Esophagus mucosa (tissue), 1 donor: ENCODE results near the gene ZNF469. TPM values are rescaled to one million over a fixed set of nuclear protein-coding genes. Genes with fewer than 3 reads are reported as not detected.

Experiments used
- ATAC-seq: fragments of 200-7000 bp; cut with Tn5 transposase; one replicate; pipeline ENCODE4 v1.9.1; 2020
- total RNA-seq: library from RNA; stranded (reverse); gene quantifications from one replicate; pipeline ENCODE4 v1.2.4, GENCODE V29; 2023
- donor health status: DM: yes; HTN: yes; CAD: no.

The ZNF469 gene
- total RNA-seq, 1 donor from 2014 or later, result 0.24 TPM

DNA sequence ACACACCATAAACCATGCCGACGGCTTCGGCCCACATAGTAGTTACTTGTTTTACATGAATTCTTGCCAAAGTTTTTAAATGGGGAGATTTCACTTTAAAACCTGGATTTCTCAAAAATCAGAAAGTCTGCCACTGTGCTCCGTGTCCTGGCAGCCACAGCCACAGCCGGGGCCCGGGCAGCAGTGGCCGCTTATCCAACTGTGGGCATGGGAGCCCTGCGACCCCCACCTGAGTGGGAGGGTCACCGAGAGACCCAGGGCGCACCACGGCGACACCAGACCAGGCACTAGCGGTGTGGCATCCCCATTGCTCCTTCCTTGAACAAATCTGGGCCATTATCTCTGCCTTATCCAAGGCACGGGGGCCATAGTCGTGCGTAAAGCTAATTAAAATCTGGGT lies 30.0 kb downstream of the ZNF469 start:
- no peak for ATAC-seq

DNA sequence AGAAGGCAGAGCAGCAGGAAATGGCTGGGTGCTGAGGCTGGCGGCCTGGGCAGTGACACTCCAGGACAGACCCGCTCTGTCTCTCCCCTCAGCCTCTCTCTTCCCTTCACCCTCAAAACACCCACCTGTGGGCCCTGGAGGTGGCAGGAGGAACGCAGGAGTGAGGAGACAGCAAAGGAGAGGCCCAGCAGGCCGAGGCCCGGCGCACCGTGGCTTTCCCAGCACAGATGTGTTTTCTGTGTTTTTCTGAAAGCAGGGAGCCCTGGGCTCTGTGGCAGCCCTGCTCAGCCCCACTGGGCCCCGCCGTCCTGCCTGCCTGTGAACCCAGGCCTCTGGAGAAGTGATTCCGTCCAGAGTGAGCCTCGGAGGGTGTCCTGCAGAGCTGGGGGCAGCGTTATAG lies 30.5 kb downstream of the ZNF469 start:
- no peak for ATAC-seq

DNA sequence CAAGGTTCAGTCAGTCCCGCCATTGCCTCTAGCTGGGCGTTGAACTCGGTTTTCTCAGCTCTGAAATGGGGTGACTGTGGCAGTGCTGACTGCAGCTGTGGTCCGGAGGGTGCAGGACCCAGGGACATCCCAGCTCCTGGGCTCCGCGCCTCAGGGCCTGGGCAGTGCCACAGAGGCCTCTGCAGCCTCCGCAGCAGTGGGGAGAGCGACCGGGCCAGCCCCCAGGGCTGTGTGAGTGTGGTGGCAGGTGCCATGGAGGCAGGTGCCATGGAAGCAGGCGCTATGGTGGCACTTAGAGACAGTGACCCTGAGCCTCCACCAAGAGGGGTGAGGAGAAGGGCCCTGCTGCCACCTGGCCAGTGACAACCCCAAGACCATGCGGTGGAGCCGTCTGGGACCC lies 30.9 kb downstream of the ZNF469 start:
- ATAC-seq, result no peak

DNA sequence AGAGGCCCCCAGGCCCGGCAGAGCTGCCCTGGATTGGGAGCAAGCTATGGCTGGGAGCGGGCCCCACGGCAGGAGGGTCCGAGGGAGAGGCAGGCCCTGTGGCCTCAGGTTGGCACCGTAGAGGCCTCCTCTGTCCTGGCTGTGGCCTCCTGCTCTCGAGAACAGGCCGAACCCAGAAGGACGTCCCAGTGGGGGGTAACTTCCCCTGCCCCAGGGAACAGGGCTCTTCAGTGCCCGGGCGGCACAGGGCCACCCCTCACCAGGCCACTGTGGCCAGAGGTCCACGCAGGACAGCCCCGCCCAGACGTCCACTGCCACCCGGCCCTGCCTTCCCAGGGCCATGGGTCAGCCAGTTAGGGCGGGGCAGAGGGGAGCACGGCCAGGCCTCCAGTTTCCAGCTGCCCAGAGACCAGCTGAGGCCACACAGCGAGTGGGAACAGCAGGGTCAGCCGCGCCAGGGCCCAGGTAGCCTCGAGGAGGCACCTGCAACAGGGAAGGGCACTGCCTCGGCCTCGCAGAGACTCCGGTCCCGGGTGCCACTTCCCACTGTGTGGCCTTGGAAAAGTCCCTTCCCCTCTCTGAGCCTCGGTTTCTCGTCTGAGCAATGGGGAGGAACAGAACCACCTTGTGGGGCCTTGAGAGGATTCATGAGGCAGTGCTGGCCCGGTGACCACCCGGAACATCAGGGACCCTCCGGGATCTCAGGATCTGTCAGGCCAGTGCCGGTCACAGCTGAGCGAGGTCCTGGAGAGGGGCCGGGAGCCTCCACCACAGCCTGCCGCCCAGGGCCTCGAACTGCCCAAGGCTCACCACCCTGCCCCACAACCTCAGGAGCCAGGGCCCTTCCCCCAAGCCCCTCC lies 32.0 kb downstream of the ZNF469 start:
- no peak for ATAC-seq

DNA sequence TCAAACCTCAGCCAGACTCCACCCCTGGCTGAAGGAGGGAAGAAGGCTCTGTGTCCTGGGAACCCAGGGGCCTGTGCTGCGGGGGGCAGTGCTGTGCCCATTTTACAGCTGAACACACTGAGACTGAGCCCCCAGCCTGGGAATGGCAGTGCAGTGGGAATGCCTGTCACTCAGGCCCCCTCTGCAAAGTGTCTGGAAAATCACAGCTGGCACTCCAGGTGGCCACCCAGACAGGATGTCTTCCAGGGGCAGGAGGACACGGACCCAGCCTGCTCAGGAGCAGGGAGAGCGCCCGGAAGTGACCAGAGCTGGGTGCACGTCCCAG lies 32.6 kb downstream of the ZNF469 start:
- no peak for ATAC-seq

DNA sequence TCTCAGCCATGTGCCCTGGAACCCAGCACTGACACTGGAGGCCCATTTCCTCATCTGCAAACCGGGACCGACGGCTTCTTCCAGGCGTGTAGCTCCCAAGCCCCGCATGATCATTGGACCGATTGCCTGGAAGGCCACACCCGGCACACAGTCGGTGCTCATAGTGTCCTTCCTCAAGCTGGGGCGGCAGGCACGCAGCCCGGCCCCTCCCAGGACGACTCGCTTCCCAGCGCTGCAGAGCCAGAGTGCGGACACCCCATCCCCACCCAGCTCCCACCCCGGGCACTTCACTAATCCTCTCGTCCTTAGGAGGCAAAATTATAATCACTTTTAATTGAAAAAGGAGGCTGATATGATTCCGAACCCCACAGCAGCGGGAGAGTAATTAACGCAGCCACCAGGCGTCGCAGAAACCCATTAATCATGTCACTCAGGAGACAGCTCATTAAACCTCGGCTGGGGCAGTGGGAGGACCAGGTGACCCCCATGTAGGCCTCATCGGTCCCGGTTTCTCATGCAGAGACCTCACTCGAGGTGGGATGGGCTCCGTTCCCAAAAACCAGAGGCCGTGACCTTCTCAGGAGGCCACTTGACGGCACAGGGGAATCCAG lies 33.1 kb downstream of the ZNF469 start:
- ATAC-seq, result no peak

DNA sequence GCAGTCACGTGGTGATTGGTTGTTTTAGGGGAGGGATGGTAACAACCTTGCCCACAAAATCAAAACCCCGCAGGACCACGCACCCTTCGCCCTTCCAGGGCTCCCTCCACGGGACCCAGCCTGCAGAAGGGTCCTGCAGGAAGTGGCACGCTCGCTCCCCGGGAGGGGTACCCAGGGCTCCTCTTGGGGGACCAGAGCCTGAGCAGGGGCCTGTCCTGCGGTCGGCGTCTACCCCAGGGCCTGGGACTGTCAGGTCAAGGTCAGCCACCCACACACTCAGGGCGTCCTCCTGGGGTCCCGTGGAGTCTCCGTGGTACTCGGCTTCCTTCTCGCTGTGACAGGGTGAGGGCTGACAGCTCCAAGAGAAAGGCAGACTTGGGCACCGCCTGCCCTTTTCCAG lies 33.9 kb downstream of the ZNF469 start:
- no peak for ATAC-seq

DNA sequence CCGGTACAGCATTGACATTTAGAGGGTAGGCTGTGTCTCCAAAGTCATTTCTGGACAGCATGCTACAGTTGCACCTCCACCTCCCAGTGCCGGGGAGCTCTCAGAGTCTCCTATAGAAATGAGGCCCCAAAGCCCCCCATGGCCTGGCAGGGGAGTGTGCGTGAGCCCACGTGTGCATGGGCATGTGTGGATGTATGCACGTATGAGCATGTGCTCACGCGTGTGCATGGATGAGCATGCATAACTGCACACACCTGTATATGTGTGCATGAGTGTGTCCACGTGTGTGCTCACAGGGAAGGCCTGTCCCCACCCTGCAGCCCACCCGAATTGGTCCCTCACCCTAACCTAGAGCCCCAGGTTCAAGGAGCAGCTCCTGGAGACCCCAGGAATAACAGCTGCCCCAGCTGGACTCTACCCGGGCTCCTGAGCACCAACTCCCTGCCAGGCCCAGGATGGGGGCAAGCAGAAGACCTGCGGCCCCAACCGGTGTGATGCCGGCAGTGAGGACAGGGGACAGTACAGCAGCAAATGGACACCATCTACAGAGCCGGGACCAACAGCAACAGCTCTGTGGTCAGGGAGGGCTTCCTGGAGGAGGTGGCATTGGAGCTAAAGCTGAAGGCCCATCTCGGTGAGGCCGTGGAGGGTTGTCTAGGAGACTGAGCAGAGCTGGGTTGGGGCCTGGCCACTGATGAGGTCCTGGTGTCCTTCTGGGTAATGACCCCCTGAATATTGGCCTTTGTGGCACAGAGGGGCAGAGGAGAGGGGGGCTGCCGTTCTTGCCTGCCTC lies 35.1 kb downstream of the ZNF469 start:
- ATAC-seq, result no peak

DNA sequence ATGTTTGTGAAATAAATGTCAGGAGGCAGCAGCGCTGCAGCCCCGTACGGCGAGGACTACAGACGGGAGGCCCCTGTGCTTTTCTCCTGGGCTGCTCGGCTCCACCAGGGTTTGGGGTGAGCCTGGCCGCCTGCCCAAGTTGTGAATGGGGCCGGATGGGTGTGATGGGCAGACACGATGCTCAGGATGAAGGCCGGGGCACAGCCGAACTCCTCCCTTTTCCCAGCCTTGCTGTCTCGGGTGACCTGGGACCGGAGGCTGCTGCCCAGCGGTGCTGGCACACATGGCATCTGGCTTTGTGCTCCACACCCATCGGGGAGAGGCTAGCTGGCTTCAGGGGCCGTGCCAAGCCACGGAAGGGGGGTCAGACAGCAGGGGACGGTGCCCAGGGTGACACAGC lies 36.1 kb downstream of the ZNF469 start:
- no peak for ATAC-seq

DNA sequence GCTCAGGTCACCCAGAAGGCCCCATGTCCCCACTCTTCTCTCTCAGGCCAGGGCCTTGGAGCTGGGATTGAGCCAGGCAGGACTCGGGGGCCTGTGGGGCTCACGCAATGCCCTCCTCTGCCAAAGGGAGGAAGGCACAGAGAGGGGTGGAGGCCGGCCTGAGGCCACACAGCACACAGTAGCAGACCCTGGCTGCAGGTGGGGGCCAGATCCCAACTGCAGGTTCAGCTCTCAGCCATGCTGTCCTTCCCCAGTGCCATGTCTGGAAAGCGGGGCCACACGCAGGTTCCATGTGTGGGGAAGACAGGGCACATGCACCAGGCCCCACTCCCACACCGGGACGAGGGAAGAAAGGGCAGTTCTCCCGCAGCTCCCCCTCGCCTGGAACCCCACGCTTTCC lies 37.0 kb downstream of the ZNF469 start:
- ATAC-seq, result no peak

DNA sequence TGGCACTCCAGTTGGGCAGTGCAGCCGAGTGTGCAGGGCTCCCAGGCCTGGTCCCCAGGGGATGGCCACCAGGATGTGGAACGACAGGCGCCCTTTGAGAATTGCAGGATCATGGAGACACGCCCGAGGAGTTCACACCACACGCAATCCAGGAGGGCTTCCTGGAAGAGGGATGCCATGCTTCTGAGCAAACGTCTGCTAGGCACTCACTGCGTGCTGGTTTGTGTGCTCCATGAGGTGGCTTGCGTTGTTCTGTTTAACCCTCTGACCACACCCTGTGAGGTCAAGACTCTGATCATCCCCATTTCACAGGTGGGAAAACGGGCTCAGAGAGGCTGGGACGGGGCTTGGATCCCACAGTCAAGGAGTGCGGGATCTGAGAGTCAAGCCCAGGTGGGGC lies 37.7 kb downstream of the ZNF469 start:
- no peak for ATAC-seq

DNA sequence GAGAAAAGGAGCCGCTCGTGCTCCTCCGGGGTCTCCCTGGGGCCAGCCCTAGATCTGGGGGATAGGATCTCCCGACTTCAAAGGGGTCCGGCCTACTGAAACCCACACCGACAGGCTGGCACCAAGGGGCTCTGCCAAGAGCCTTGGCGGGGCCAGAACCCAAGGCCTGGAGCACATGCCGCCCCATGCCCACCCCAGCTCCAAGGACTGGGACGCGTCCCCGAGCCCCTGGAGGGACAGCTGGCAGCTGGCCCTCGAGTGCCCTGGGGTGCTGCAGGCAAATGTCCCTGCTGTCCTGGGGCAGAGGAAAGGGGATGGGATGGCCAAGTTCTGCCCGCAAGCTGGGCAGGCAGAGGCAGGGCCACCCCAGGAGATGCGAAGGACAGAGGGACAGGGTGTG lies 38.5 kb downstream of the ZNF469 start:
- ATAC-seq, result no peak

DNA sequence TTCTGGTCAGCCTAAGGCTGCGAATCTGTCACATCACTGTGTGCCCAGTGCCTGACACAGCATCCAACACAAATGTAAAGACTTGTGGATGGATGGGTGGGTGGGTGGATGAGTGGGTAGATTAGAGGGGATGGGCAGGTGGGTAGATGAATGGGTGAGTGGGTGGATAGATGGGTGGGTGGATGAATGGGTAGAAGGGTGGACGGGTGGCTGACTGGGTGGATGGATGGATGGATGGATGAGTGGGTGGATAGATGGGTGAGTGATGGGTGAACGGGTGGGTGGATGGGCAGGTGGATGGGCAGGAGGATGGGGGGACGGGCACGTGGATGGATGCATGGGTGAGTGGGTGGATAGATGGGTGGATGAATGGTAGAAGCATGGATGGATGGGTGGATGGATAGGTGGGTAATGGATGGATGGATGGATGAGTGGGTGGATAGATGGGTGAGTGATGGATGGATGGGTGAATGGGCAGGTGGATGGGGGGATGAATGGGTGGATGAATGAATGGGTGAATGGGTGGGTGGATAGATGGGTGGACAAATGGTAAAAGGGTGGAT lies 39.2 kb downstream of the ZNF469 start:
- no peak for ATAC-seq

DNA sequence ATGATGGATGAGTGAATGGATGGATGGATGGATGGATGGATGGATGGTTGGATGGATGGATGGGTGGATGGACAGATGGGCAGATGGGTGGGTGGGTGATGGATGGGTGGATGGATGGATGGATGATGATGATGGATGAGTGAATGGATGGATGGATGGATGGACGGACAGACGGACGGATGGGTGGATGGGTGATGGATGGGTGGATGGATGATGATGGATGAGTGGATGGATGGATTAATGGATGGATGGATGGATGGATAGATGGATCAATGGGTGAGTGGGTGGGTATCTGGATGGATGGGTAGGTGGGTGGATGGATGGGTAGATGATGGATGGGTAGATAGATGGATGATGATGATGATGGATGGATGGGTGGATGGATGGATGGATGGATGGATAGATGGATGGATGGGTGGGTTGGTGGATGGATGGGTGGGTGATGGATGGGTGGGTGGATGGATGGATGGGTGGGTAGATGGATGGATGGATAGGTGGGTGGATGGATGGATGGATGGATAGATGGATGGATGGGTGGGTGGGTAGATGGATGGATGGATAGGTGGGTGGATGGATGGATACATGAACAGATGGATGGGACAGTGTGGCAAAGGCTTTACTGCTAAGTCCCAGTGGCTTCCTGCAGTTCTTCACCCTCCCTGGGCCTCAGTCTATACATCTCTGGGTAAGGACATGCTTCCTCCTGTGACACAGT lies 40.1 kb downstream of the ZNF469 start:
- no peak for ATAC-seq

DNA sequence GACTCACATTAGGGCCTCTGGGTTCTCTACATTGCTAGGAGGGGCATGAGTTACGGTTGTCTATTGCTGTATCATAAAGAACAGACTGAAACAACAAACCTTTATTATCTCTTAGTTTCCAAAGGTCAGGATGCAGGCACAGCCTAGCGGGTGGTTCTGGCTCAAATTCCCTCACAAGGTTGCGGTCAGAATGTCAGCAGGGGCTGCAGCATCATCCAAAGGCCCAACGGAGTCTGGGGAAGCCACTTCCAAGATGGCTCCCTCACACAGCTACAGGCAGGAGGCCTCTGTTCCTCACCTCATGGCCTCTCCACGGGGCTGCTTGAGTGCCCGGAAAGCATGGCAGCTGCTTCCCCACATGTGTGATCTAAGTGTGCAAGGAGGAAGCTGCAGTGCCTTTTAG lies 40.7 kb downstream of the ZNF469 start:
- no peak for ATAC-seq

DNA sequence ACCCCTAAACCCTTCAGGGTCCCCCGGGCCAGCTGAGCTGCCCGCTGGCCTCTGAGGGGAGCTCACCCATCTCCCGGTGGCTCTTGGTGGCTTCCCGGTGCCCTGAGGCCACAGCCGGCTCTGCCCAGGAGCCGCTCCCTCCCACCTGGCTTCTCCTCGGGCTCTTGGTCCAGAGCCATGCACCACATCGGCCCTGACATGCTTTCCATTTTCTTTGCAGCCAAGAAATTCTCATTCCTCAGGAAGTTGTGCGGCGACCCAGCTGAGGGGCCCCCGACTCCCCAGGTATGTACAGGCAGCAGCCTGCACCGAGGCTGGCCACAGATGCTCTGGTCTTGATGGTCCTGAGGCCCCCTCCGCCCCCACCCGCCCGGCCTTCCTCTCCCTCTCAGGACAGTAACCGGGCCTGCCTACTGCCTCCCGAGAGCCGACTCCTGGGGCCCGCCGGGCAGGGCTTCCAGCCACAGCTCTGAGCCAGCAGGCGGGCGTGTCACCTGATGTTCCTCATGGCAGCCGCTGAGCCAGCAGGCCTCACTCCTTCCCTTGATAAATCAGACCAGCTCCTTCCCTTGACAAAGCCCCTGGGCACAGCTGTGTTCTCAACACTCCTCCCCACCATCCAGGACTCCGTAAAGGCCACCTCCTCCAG lies 42.0 kb downstream of the ZNF469 start:
- no peak for ATAC-seq

DNA sequence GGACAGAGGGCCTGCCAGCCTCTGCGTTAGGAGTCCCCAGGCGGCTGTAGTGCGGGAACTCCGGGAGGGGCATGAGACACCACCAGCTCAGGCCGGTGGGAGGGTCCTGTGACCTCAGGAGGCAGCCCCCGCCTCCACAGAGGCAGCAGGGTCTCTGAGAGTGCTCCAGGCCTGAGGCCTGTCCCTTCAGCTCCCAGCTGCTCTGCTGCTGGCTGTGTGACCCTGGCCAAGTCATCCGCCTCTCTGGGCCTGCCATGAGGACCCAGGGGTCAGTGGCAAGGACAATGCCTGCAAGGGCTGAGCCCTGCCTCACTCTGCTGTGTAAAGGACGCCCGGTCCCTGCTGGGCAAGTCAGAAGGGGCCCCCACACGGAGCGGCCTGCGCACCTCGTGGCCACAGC lies 43.3 kb downstream of the ZNF469 start:
- no peak for ATAC-seq

DNA sequence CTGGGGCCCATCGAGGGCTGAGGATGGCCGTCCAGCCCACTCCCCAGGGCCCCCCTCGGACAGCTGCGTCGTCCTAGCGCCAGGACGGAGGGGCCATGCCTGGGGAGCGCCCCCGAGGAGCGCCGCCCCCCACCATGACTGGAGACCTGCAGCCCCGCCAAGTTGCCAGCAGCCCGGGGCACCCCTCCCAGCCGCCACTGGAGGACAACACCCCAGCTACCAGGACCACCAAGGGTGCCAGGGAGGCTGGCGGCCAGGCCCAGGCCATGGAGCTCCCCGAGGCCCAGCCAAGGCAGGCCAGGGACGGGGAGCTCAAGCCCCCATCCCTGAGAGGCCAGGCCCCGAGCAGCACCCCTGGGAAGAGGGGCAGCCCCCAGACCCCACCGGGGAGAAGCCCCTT lies 44.6 kb downstream of the ZNF469 start:
- ATAC-seq, result no peak

DNA sequence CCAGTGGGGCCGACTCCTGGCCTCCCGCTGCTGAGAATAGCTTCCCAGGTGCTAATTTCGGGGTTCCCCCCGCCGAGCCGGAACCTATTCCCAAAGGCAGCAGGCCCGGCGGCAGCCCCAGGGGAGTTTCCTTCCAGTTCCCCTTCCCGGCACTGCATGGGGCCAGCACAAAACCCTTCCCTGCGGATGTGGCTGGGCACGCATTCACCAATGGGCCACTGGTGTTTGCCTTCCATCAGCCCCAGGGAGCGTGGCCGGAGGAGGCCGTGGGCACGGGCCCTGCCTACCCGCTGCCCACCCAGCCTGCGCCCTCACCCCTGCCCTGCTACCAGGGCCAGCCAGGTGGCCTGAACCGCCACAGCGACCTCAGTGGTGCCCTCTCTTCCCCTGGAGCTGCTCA lies 45.4 kb downstream of the ZNF469 start:
- ATAC-seq, result no peak

DNA sequence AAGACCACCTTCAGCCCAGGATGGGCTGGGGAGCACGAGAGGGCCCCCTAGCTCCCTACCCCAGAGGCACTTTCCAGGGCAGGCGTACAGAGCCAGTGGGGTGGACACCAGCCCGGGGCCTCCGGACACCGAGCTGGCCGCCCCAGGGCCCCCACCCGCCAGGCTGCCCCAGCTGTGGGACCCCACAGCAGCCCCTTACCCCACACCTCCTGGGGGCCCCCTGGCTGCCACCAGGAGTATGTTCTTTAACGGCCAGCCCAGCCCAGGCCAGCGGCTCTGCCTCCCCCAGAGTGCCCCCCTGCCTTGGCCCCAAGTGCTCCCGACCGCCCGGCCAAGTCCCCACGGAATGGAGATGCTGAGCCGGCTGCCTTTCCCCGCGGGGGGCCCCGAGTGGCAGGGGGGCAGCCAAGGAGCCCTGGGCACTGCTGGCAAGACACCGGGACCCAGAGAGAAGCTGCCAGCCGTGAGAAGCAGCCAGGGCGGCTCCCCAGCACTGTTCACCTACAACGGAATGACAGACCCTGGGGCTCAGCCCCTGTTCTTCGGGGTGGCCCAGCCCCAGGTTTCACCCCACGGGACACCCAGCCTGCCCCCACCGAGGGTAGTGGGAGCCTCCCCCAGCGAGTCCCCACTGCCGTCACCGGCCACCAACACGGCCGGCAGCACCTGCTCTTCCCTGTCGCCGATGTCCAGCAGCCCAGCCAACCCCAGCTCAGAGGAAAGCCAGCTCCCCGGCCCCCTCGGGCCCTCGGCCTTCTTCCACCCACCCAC lies 46.0 kb downstream of the ZNF469 start:
- ATAC-seq, result no peak

DNA sequence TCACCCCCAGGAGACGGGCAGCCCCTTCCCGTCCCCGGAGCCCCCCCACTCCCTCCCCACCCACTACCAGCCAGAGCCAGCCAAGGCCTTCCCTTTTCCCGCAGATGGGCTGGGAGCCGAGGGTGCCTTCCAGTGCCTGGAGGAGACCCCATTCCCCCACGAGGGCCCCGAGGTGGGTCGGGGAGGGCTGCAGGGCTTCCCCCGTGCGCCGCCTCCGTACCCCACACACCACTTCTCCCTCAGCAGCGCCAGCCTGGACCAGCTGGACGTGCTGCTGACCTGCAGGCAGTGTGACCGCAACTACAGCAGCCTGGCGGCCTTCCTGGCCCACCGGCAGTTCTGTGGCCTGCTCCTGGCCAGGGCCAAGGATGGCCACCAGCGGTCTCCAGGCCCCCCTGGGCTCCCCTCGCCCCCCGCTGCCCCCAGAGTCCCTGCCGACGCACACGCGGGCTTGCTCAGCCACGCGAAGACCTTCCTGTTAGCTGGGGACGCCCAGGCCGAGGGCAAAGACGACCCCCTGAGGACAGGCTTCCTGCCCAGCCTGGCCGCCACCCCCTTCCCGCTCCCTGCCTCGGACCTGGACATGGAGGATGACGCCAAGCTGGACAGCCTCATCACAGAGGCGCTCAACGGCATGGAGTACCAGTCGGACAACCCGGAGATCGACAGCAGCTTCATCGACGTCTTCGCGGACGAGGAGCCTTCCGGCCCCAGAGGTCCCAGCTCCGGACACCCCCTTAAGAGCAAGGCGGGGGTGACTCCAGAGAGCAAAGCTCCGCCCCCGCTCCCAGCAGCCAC lies 46.8 kb downstream of the ZNF469 start:
- no peak for ATAC-seq
